ENCODE data around the gene FBXL22. TPM values are rescaled to one million over a fixed set of nuclear protein-coding genes. Genes with fewer than 3 reads are reported as not detected.

Gene FBXL22
- total RNA-seq, 4 donors from 2014 or later: 3.0 to 28.1 (median 7.8) TPM

- DNase-seq: no peak
- no peak overlapping the region for H3K27ac ChIP-seq
- intact Hi-C loops (cut with DNase I; ENCODE audit: low total_unique reads) (no loop called here), in situ Hi-C loops (cut with MboI; ENCODE audit: low pct_ligation_motif_present in 1 of 4, low pct_unique_long_range_greater_than_20kb in 1 of 4, low sequenced_read_pairs in 3 of 4) (loop anchor here in 1 of 4 donors (25.0 kb wide), 1 partner anchor 296 kb away; the partner anchor contains the start of gene APH1B)
- 80% methylated on average over 2 of the region's 2 CpGs for WGBS, 2 donors (ENCODE audit: low coverage in 1 of 2)
- H3K9me3 ChIP-seq: no peaks in the 10 kb centered on the region
- no peak overlapping the region for H3K4me3 ChIP-seq
- peaks cover 0 to 9% (median 0%) of the 10 kb centered on the region in 4 donors for H3K4me1 ChIP-seq
- TF ChIP-seq POLR2AphosphoS5 (IDR thresholded peaks at IDR 0.05): no peak
- TF ChIP-seq EP300 (IDR thresholded peaks at IDR 0.05; ENCODE audit: low read depth): no peak
- no peak for TF ChIP-seq CTCF (IDR thresholded peaks at IDR 0.05)
- TF ChIP-seq POLR2A (IDR thresholded peaks at IDR 0.05): no peak
- peaks cover 0 to 32% (median 3%) of the 10 kb centered on the region in 4 donors for H3K36me3 ChIP-seq
- no peaks in the 10 kb centered on the region for H3K27me3 ChIP-seq
These were observed 14.3 kb upstream of the FBXL22 start for GRCh38 chr15:63582718-63583426.

GRCh38 chr15:63586790-63587189 is 10.4 kb upstream of the FBXL22 start:
- TF ChIP-seq POLR2A (IDR thresholded peaks at IDR 0.05) (no peak), CTCF (IDR thresholded peaks at IDR 0.05) (no peak), EP300 (IDR thresholded peaks at IDR 0.05; ENCODE audit: low read depth) (no peak), POLR2AphosphoS5 (IDR thresholded peaks at IDR 0.05) (no peak)
- Histone ChIP-seq H3K27me3 (no peaks in the 10 kb centered on the region), H3K4me1 (peaks cover 0 to 9% (median 0%) of the 10 kb centered on the region in 4 donors), H3K4me3 (no peak overlapping the region), H3K36me3 (peaks cover 0 to 59% (median 19%) of the 10 kb centered on the region in 4 donors), H3K27ac (peak overlapping the region in 1 of 4 donors; percentile 26), H3K9me3 (no peaks in the 10 kb centered on the region)
- intact Hi-C loops (cut with DNase I; ENCODE audit: low total_unique reads) (no loop called here), in situ Hi-C loops (cut with MboI; ENCODE audit: low pct_ligation_motif_present in 1 of 4, low pct_unique_long_range_greater_than_20kb in 1 of 4, low sequenced_read_pairs in 3 of 4) (loop anchor here in 1 of 4 donors (25.0 kb wide), 1 partner anchor 299 kb away; the partner anchor contains the start of gene APH1B)
- 95% methylated on average over 2 to 5 of the region's 5 CpGs for WGBS, 2 donors (ENCODE audit: low coverage in 1 of 2)
- no peak for DNase-seq

GRCh38 chr15:63587527-63587926 is 9.7 kb upstream of the FBXL22 start:
- in situ Hi-C loops (cut with MboI; ENCODE audit: low pct_ligation_motif_present in 1 of 4, low pct_unique_long_range_greater_than_20kb in 1 of 4, low sequenced_read_pairs in 3 of 4) (loop anchor here in 1 of 4 donors (25.0 kb wide), 1 partner anchor 300 kb away; the partner anchor contains the start of gene APH1B), intact Hi-C loops (cut with DNase I; ENCODE audit: low total_unique reads) (no loop called here)
- WGBS, 2 donors (ENCODE audit: low coverage in 1 of 2): 39 to 59% methylated on average over 2 of the region's 2 CpGs
- no peaks in the 10 kb centered on the region for H3K27me3 ChIP-seq
- H3K4me3 ChIP-seq: no peak overlapping the region
- H3K27ac ChIP-seq: peak overlapping the region in 1 of 4 donors; percentile 26
- TF ChIP-seq POLR2AphosphoS5 (IDR thresholded peaks at IDR 0.05): no peak
- TF ChIP-seq CTCF (IDR thresholded peaks at IDR 0.05): no peak
- no peak for TF ChIP-seq EP300 (IDR thresholded peaks at IDR 0.05; ENCODE audit: low read depth)
- no peak for TF ChIP-seq POLR2A (IDR thresholded peaks at IDR 0.05)
- H3K4me1 ChIP-seq: peaks cover 0 to 9% (median 0%) of the 10 kb centered on the region in 4 donors
- DNase-seq: no peak
- H3K9me3 ChIP-seq: no peaks in the 10 kb centered on the region
- peaks cover 0 to 57% (median 19%) of the 10 kb centered on the region in 4 donors for H3K36me3 ChIP-seq

- Histone ChIP-seq H3K4me3 (no peak overlapping the region), H3K4me1 (peaks cover 0 to 9% (median 0%) of the 10 kb centered on the region in 4 donors), H3K27ac (no peak overlapping the region), H3K36me3 (peaks cover 0 to 57% (median 19%) of the 10 kb centered on the region in 4 donors), H3K9me3 (no peaks in the 10 kb centered on the region), H3K27me3 (no peaks in the 10 kb centered on the region)
- TF ChIP-seq CTCF (IDR thresholded peaks at IDR 0.05) (no peak), EP300 (IDR thresholded peaks at IDR 0.05; ENCODE audit: low read depth) (no peak), POLR2A (IDR thresholded peaks at IDR 0.05) (no peak), POLR2AphosphoS5 (IDR thresholded peaks at IDR 0.05) (no peak)
- no peak for DNase-seq
- 97 to 98% methylated on average over 5 to 6 of the region's 6 CpGs for WGBS, 2 donors (ENCODE audit: low coverage in 1 of 2)
- intact Hi-C loops (cut with DNase I; ENCODE audit: low total_unique reads) (no loop called here), in situ Hi-C loops (cut with MboI; ENCODE audit: low pct_ligation_motif_present in 1 of 4, low pct_unique_long_range_greater_than_20kb in 1 of 4, low sequenced_read_pairs in 3 of 4) (loop anchor here in 1 of 4 donors (25.0 kb wide), 1 partner anchor 302 kb away; the partner anchor contains the start of gene APH1B)
These were observed 8.4 kb upstream of the FBXL22 start for GRCh38 chr15:63588826-63589225.

All from transverse colon (tissue), 4 donors.